ENCODE measurements around the gene DOK5. TPM values are rescaled to one million over a fixed set of nuclear protein-coding genes. Genes with fewer than 3 reads are reported as not detected.

Gene DOK5
- total and polyA plus RNA-seq, 2 donors (not counting 3 experiments of a cell fraction or from before 2014, with no cell fraction given), result 3.5 to 14.2 TPM

DNA sequence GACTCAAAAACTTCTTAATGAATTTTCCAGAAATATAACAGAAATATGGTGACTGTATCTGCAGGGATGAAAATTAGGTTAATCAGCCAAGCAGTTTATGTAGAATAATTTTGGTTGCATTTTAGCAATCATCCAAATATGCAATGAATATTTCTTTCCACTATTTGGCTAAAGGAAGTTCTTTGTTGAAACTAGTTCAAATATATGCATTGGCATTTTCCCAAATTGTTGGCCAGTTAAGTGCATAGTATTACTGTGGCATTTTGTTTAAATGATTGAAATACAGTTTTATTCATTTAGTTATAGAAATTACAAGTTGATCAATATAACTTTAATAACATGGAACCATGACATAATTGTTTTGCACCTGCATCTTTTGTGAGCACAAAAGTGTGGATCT, 115.5 kb downstream of the DOK5 start:
- Histone ChIP-seq H3K9ac (replicated peaks; ENCODE audit: extremely low read depth, insufficient read depth, low read length) (no peak overlapping the region), H3K27me3 (ENCODE audit: control insufficient read depth in 2 of 2, insufficient read depth in 2 of 2, low read length in 2 of 2) (no peaks in the 10 kb centered on the region), H3K4me1 (ENCODE audit: control insufficient read depth, extremely low read depth, insufficient read depth, low read length) (no peaks in the 10 kb centered on the region), H3K4me2 (ENCODE audit: insufficient read depth, low read length) (no peak overlapping the region), H3K79me2 (ENCODE audit: control insufficient read depth, insufficient read depth, low read length) (no peaks in the 10 kb centered on the region), H3K27ac (ENCODE audit: insufficient read depth, low read depth, low read length) (no peak overlapping the region), H3K9me1 (replicated peaks; ENCODE audit: control insufficient read depth, extremely low read depth, insufficient read depth, low read length) (no peaks in the 10 kb centered on the region), H4K20me1 (replicated peaks; ENCODE audit: control insufficient read depth, extremely low read depth, insufficient read depth, low read length) (no peaks in the 10 kb centered on the region), H2AFZ (ENCODE audit: low read depth, low read length) (no peak overlapping the region), H3K36me3 (ENCODE audit: control insufficient read depth in 2 of 2, extremely low read depth in 1 of 2, insufficient read depth in 2 of 2, low read length in 2 of 2) (no peaks in the 10 kb centered on the region), H3K4me3 (replicated peaks in 1 of 3; ENCODE audit: insufficient read depth in 1 of 3, low read depth in 1 of 3, low read length in 3 of 3) (no peak overlapping the region), H3K9me3 (replicated peaks; ENCODE audit: control insufficient read depth, insufficient read depth, low read length) (no peaks in the 10 kb centered on the region)
- dilution Hi-C loops (cut with MboI; ENCODE audit: extremely low pct_ligation_motif_present, low sequenced_read_pairs), result no loop called here
- CTCF ChIA-PET, result no interaction called here
- peak; percentile 17 for DNase-seq (ENCODE audit: low read depth, low spot score)
- intact Hi-C loops (cut with micrococcal nuclease), result no loop called here
- no TSS peak for BruUV-seq (replicated peaks)
- no peak for TF ChIP-seq POLR2AphosphoS5 (IDR thresholded peaks at IDR 0.05; ENCODE audit: insufficient read depth, low read depth, low read length)
- TF ChIP-seq MYC (IDR thresholded peaks at IDR 0.05; ENCODE audit: low read depth, low read length), result no peak
- TF ChIP-seq FOS (IDR thresholded peaks at IDR 0.05; ENCODE audit: borderline replicate concordance, insufficient read depth, low read length), result no peak
- TF ChIP-seq, protein P1, sequence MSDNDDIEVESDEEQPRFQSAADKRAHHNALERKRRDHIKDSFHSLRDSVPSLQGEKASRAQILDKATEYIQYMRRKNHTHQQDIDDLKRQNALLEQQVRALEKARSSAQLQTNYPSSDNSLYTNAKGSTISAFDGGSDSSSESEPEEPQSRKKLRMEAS (IDR thresholded peaks at IDR 0.05; ENCODE audit: insufficient read depth, insufficient read length), result no peak
- no peak for TF ChIP-seq GATA2 (IDR thresholded peaks at IDR 0.05; ENCODE audit: insufficient read depth, insufficient read length, low read depth, low read length)
- TF ChIP-seq POLR2A (IDR thresholded peaks at IDR 0.05; ENCODE audit: low read depth, low read length), result no peak
- TF ChIP-seq JUN (IDR thresholded peaks at IDR 0.05; ENCODE audit: borderline replicate concordance, insufficient read depth, insufficient read length, low read depth), result no peak
- no peak for TF ChIP-seq EZH2 (IDR thresholded peaks at IDR 0.05; ENCODE audit: borderline replicate concordance, low read depth, low read length, severe bottlenecking)
- TF ChIP-seq CTCF (IDR thresholded peaks at IDR 0.05; ENCODE audit: extremely low read depth in 1 of 2, insufficient read depth in 1 of 2, low read depth in 1 of 2, low read length in 2 of 2), result no peak
- POLR2A ChIA-PET, result no interaction called here
- no peak for FAIRE-seq
